IPS DF 6.9 (cell line): ENCODE results near the gene SUV39H1.

Experiments
- DNase-seq: peaks from one replicate; pipeline ENCODE4 v3.0.0-alpha.2; 2013; ENCODE audit warnings: low read depth, low spot score
- H3K27ac ChIP-seq: one replicate; pipeline ENCODE4 v1.5.1; 2013; ENCODE audit warnings: low read length, control low read depth
- H3K27me3 ChIP-seq: 2 replicates; pipeline ENCODE4 v1.6.1; 2013; ENCODE audit warnings: mild to moderate bottlenecking, low read length; ENCODE audit not compliant: control insufficient read depth, insufficient read depth
- H3K36me3 ChIP-seq: 2 replicates; pipeline ENCODE4 v1.6.1; 2013; ENCODE audit warnings: low read length; ENCODE audit not compliant: control insufficient read depth, insufficient read depth
- H3K4me1 ChIP-seq: 2 replicates; pipeline ENCODE4 v1.6.1; 2013; ENCODE audit warnings: low read length; ENCODE audit not compliant: control insufficient read depth, insufficient read depth
- H3K4me3 ChIP-seq: 2 replicates; pipeline ENCODE4 v1.5.1; 2013; ENCODE audit warnings: mild to moderate bottlenecking, low read length
- H3K9me3 ChIP-seq: 2 replicates; pipeline ENCODE4 v1.6.1; 2013; ENCODE audit warnings: low read length, inconsistent platforms; ENCODE audit not compliant: control insufficient read depth, insufficient read depth
- WGBS: extraction: QIAGEN DNeasy Blood & Tissue Kit; methylation state at CpG from one replicate; pipeline ENCODE4 v1.1.7; 2013; ENCODE audit warnings: mixed read lengths, missing lambda C conversion rate; ENCODE audit not compliant: insufficient read length, insufficient coverage; 5-methylcytosine and 5-hydroxymethylcytosine counted together

Gene SUV39H1

DNA sequence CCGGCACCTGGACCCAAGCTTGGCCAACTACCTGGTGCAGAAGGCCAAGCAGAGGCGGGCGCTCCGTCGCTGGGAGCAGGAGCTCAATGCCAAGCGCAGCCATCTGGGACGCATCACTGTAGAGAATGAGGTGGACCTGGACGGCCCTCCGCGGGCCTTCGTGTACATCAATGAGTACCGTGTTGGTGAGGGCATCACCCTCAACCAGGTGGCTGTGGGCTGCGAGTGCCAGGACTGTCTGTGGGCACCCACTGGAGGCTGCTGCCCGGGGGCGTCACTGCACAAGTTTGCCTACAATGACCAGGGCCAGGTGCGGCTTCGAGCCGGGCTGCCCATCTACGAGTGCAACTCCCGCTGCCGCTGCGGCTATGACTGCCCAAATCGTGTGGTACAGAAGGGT lies 3.7 kb downstream of the SUV39H1 start:
- Histone ChIP-seq H3K27me3 (no peaks in the 10 kb centered on the region), H3K4me1 (peaks cover 4% of the 10 kb centered on the region; the same call in 1 of the 2 replicates), H3K27ac (no peak overlapping the region), H3K36me3 (peaks cover 24% of the 10 kb centered on the region), H3K4me3 (no peak overlapping the region), H3K9me3 (no peaks in the 10 kb centered on the region)
- WGBS, result no CpG with 5 or more reads among the region's 23 CpGs
- DNase-seq, result no peak

DNA sequence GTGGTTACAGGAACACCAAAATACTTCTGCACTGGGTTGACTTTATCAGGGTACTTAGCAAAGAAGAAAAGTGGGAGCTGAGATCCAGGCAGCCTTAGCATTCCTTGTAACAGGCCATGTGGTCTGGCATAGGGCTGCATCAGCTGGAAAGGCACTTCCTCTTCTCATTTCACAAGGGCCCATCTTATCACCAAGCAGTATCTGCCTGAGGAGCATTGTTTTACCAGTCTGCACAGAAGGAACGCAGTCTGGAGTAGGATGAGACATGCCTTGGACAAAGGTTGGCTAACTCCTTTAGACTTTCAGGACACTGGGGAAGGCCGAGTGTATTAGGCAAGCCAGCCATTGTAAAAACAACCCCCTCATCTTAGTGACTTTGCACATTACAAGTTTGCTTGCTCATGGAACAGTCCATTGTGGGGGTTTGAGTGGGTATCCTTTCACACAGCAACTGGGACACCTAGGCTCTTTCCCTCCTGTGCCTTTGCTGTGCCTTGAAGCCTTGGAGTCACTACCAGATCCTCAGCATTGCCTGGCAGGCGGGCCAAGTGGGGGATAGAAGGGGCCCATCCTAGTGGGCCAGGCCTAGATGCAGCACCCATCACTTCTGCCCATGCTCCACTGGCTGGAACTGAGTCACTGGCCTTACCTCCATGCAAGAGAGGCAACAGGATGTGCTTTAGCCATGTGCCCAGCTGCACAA lies 4.6 kb downstream of the SUV39H1 start:
- no peak for DNase-seq
- WGBS, result no CpG with 5 or more reads among the region's 3 CpGs
- Histone ChIP-seq H3K4me3 (no peak overlapping the region), H3K36me3 (peaks cover 26% of the 10 kb centered on the region), H3K4me1 (no peaks in the 10 kb centered on the region), H3K27ac (no peak overlapping the region), H3K27me3 (no peaks in the 10 kb centered on the region), H3K9me3 (no peaks in the 10 kb centered on the region)

DNA sequence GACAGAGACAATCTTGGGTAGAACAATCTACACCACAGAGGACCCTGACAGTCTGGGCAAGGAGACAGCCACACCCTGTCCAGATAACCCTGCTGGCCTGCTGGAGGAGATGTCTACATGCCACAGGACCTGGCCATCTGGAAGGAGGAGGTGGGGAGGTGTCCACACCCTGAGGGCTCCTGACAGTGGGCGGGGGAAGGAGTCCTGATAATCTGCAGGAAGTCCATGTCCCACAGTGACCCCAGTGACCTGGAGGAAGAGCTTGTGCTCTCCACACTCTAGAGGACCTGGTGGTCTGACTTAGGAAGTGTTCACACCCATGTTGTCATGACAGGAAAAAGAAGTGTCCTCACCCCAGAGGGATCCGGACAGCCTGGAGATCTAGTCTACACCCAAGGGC lies 5.5 kb downstream of the SUV39H1 start:
- H3K36me3 ChIP-seq, result peaks cover 26% of the 10 kb centered on the region
- no peaks in the 10 kb centered on the region for H3K4me1 ChIP-seq
- no peak overlapping the region for H3K4me3 ChIP-seq
- H3K9me3 ChIP-seq, result no peaks in the 10 kb centered on the region
- WGBS, result no CpG with 5 or more reads among the region's 2 CpGs
- no peaks in the 10 kb centered on the region for H3K27me3 ChIP-seq
- no peak overlapping the region for H3K27ac ChIP-seq
- DNase-seq, result no peak

DNA sequence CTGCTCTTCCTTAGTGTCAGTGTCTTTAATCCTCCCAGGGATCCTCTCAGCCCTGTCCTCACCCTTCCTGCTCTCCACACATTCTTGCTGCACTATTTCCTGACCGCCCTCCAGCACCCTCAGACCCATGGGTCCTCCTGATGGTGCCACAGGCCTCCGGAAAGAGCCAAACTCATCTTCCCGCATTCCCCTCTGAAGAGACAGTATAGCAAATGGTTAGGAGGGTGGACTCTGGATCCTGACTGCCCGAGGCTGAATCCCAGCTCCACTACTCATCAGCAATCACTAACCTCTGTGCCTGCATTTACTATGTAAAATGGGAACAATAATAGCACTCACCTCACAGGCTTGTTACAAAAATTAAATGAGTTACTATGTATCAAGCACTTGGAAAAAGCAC lies 6.2 kb downstream of the SUV39H1 start:
- Histone ChIP-seq H3K27me3 (no peaks in the 10 kb centered on the region), H3K4me3 (no peak overlapping the region), H3K27ac (no peak overlapping the region), H3K36me3 (peaks cover 26% of the 10 kb centered on the region), H3K9me3 (no peaks in the 10 kb centered on the region), H3K4me1 (no peaks in the 10 kb centered on the region)
- WGBS, result no CpG with 5 or more reads among the region's 4 CpGs
- DNase-seq, result no peak

DNA sequence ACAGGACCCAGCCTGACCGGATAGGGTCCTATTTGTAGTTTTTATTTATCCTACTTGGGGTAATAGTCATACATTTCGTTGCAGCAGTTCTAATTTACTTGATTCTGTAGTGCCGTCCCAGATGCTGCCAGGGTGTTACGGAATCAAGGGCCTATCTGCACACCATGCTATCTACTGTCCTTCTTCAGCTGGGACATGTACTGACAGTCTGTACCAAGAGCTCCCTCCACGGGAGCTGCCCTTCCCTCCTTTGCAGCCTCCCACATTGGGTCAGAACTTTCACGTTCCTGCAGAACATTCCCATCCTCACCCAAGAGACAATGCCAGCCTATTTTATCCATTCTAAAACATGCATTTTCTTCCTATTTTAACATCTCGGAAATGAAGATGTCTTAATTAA lies 6.7 kb downstream of the SUV39H1 start:
- H3K27ac ChIP-seq, result no peak overlapping the region
- H3K9me3 ChIP-seq, result no peaks in the 10 kb centered on the region
- no CpG with 5 or more reads among the region's 7 CpGs for WGBS
- peaks cover 26% of the 10 kb centered on the region for H3K36me3 ChIP-seq
- no peak overlapping the region for H3K4me3 ChIP-seq
- H3K27me3 ChIP-seq, result no peaks in the 10 kb centered on the region
- no peak for DNase-seq
- no peaks in the 10 kb centered on the region for H3K4me1 ChIP-seq

DNA sequence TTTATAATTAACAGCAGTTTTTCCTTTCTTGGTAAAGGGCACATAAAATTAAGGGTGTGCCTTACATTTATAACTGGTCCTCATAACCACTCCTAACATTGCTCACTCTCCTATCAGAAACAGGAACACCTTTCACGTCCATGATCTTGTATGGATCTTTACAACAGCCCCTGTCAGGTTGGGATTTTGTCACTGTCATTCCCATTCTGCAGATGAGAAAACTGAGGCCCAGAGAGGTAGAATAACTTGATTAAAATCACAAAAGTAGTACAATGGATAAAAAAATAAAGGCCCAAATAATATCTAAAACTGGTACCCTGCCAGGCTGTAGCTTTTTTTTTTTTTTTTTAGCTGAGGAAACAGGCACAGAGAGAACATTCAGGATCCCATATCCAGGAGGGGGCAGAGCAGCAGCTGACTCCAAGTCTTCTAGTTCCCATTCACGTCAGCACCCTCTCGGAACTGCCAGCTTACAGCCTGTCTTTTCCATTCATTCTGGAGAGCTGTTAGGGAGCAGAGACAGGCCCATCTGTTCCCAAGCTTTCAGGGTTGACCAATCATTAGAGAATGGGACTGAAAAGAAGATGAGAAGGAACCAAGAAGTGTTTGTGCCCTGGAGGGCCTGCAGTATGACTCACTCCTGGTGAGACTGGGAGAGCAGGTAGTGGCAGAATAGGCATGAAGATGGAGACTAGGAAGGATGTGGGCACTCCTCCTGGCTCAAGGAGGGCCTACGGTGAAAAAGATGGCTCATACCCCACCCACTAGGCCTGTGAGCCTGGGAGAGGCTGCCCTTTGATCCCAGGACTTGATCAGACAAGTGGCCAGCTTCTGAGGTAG lies 7.3 kb downstream of the SUV39H1 start:
- Histone ChIP-seq H3K9me3 (no peaks in the 10 kb centered on the region), H3K4me1 (no peaks in the 10 kb centered on the region), H3K27me3 (no peaks in the 10 kb centered on the region), H3K36me3 (peaks cover 26% of the 10 kb centered on the region), H3K4me3 (no peak overlapping the region), H3K27ac (no peak overlapping the region)
- WGBS, result no CpG with 5 or more reads among the region's 4 CpGs
- DNase-seq, result no peak

DNA sequence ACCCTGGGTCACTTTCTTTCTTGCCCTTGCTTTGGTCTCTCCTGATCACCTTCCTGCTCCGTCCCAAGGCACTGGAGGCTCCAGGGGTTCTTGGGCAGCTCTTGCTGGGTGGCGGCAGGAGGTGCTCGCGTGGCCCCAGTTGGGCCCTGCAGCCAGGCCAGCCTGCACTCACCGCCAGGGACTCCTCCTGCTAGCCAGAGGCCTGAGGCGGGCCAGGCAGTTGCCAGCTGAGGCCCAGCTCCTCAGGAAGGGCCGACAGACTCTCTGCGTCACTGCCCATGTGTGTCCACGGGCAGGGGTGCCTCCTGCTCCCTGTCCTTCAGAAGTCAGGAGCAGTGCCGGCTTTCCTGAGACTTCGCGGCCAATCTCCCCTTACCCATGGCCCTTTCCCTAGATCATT lies 9.3 kb downstream of the SUV39H1 start:
- Histone ChIP-seq H3K4me3 (no peak overlapping the region), H3K36me3 (peaks cover 13% of the 10 kb centered on the region), H3K4me1 (no peaks in the 10 kb centered on the region), H3K27ac (no peak overlapping the region), H3K27me3 (no peaks in the 10 kb centered on the region), H3K9me3 (no peaks in the 10 kb centered on the region)
- no CpG with 5 or more reads among the region's 12 CpGs for WGBS
- no peak for DNase-seq

DNA sequence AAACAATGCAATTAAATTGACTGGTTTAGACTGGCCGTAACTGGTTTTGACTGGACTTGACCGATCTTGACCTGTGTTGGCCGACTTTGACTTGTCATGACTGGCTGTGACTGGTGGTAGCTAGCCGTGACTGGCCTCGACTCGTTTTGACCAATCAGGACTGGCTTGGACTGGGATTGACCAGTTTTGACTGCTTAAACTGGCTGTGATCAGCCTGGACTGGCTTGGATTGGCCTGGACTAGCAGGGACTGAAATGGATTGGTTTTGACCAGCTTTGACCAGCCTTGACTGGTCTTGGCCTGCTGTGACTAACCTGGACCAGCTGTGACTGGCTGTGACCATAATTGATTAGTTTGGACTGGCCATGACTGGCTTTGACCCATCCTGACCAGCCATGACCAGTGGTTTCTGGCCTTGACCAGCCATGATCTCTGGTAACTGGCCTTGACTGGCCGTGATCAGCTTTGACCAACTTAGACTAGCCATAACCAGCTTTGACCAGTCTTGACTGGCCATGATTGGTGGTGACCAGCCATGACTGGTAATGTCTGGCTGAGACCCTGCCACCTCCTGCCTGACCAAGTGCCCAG lies 13.1 kb downstream of the SUV39H1 start:
- DNase-seq, result no peak
- Histone ChIP-seq H3K4me3 (no peak overlapping the region), H3K27ac (no peak overlapping the region), H3K36me3 (0 out of 2 replicates have a peak, but pooled peaks cover 2% of the 10 kb centered on the region), H3K27me3 (no peaks in the 10 kb centered on the region), H3K9me3 (no peaks in the 10 kb centered on the region), H3K4me1 (no peaks in the 10 kb centered on the region)
- no CpG with 5 or more reads among the region's 7 CpGs for WGBS

DNA sequence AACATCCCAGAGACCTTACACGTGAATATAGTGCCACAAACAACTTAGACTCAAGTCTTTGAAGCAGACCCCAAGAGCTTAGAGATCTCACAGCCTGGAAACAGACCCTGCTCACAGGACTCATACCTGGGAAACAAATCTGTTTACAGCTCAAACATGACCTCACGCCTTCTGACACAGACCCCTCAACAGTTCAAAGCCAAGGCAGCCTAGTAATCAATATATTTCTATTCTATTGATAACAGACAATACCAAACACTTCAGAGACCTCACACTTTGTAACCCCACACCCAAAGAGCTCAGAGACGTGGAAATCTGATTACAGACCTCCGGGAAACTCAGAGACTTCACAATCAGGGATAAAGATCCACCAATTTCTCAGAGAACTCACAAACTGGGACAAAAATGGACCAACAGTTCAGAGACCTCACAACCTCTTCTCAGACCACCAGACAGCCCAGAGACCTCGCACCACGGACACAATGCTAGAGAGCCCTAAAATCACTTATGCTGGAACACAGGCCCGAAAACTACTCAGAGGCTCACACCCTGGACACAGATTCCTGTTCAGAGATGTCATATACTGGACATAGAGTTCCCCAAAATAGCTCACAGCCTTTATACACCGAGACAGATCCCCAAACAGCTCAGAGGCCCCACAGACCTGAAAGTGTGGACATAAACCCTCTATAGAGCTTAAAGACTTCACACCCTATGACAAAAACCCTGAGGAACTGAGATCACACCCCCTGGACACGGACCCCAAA lies 14.8 kb downstream of the SUV39H1 start:
- no peak for DNase-seq
- Histone ChIP-seq H3K9me3 (no peaks in the 10 kb centered on the region), H3K36me3 (no peaks in the 10 kb centered on the region), H3K4me3 (no peak overlapping the region), H3K4me1 (no peaks in the 10 kb centered on the region), H3K27ac (no peak overlapping the region), H3K27me3 (no peaks in the 10 kb centered on the region)
- WGBS, result no CpG with 5 or more reads among the region's 9 CpGs

DNA sequence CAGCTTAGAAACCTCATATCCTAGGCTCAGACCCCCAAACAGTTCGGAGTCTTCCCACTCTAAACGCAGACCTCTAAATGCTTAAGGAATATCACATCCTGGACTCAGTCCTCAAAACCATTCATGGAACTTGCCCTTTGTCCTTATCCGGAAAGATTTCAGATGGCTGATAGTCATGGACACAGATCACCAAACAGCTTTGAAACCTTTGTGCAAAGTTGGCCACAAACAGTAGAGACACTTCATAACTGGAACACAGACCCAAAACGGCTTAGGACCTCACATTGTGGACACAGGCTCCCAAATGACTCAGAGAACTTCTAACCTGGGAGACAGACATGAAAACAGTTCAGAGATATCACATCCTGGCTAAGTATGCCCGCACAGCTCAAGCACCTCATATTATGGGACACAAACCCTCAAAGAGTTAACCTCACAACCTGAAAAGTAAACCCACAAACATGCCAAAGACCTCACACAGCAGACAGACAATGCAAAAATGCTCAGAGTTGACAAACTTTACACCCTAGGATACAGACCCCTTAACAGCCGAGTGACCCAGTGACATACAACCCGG lies 15.5 kb downstream of the SUV39H1 start:
- DNase-seq, result no peak
- Histone ChIP-seq H3K4me3 (no peak overlapping the region), H3K4me1 (no peaks in the 10 kb centered on the region), H3K9me3 (no peaks in the 10 kb centered on the region), H3K36me3 (no peaks in the 10 kb centered on the region), H3K27ac (no peak overlapping the region), H3K27me3 (no peaks in the 10 kb centered on the region)
- WGBS, result no CpG with 5 or more reads among the region's 7 CpGs
